ENCODE results near the gene TUT7. TPM values are rescaled to one million over a fixed set of nuclear protein-coding genes. Genes with fewer than 3 reads are reported as not detected.

Gene TUT7
- total RNA-seq, 1 experiment from 2014 or later, result 24.5 TPM

- TF ChIP-seq ZNF532 (CRISPR knock-in tag; IDR thresholded peaks at IDR 0.05; ENCODE audit: borderline replicate concordance), result no peak
- no peak for TF ChIP-seq ZBTB21 (CRISPR knock-in tag; IDR thresholded peaks at IDR 0.05; ENCODE audit: borderline replicate concordance)
- TF ChIP-seq USF1 (CRISPR knock-in tag; IDR thresholded peaks at IDR 0.05), result no peak
Measured at GRCh38 chr9:86350006-86350760, 4.0 kb downstream of the TUT7 start (continued).

- H3K4me1 Mint-ChIP-seq, result peaks cover 11% of the 10 kb centered on the region
- no peak for TF ChIP-seq MYBL2 (CRISPR knock-in tag; IDR thresholded peaks at IDR 0.05)
- TF ChIP-seq CTCF (IDR thresholded peaks at IDR 0.05), result no peak
- no peak for TF ChIP-seq ZNF232 (CRISPR knock-in tag; IDR thresholded peaks at IDR 0.05)
- TF ChIP-seq OVOL2 (CRISPR knock-in tag; IDR thresholded peaks at IDR 0.05; ENCODE audit: borderline replicate concordance), result no peak
- no peak for TF ChIP-seq CREB1 (CRISPR knock-in tag; IDR thresholded peaks at IDR 0.05)
- TF ChIP-seq FOXK1 (CRISPR knock-in tag; IDR thresholded peaks at IDR 0.05), result no peak
- TF ChIP-seq ZMAT4 (CRISPR knock-in tag; IDR thresholded peaks at IDR 0.05), result no peak
- no peak for TF ChIP-seq NFATC4 (CRISPR knock-in tag; IDR thresholded peaks at IDR 0.05)
- no peak for TF ChIP-seq ATF3 (CRISPR knock-in tag; conservative IDR thresholded peaks at IDR 0.05)
- TF ChIP-seq FOXP4 (CRISPR knock-in tag; IDR thresholded peaks at IDR 0.05), result no peak
- no peak for TF ChIP-seq MXD4 (CRISPR knock-in tag; IDR thresholded peaks at IDR 0.05; ENCODE audit: borderline replicate concordance)
- no peak for TF ChIP-seq NR1H2 (CRISPR knock-in tag; IDR thresholded peaks at IDR 0.05)
- TF ChIP-seq STAT6 (CRISPR knock-in tag; conservative IDR thresholded peaks at IDR 0.05; ENCODE audit: low read depth), result no peak
- TF ChIP-seq NFE2L1 (CRISPR knock-in tag; IDR thresholded peaks at IDR 0.05), result no peak
- CTCF ChIA-PET, result no interaction called here
- no peaks in the 10 kb centered on the region for H3K9me3 Mint-ChIP-seq
- H3K27me3 Mint-ChIP-seq (ENCODE audit: low read depth), result no peaks in the 10 kb centered on the region
- no peak for DNase-seq (ENCODE audit: low spot score)
- POLR2A ChIA-PET, result no interaction called here
- no peak overlapping the region for H3K4me3 Mint-ChIP-seq
- peaks cover 35% of the 10 kb centered on the region for H3K36me3 Mint-ChIP-seq
- no peak overlapping the region for H3K27ac Mint-ChIP-seq
- ATAC-seq, result no peak
Measured at GRCh38 chr9:86349271-86349670, 4.9 kb downstream of the TUT7 start.
